ENCODE measurements around the gene LTF.

- TF ChIP-seq MAX (IDR thresholded peaks at IDR 0.05) (no peak), CTCF (IDR thresholded peaks at IDR 0.05; ENCODE audit: low read depth, low read length, missing input control) (no peak), NR2F2 (IDR thresholded peaks at IDR 0.05) (no peak), JUND (IDR thresholded peaks at IDR 0.05) (no peak), GABPA (IDR thresholded peaks at IDR 0.05 in 1 of 2, conservative IDR thresholded peaks at IDR 0.05 in 1 of 2) (no peak), HNF4A (conservative IDR thresholded peaks at IDR 0.05) (no peak), ZBTB33 (IDR thresholded peaks at IDR 0.05) (no peak)
Measured at GRCh38 chr3:46504789-46505188, 40.1 kb upstream of the LTF start.
